ENCODE measurements around the gene SHMT2. TPM values are rescaled to one million over a fixed set of nuclear protein-coding genes. Genes with fewer than 3 reads are reported as not detected.

The SHMT2 gene
- 146 and 208 TPM in 2 replicates for total RNA-seq

GRCh38 chr12:57229634-57230380, at the start of gene SHMT2:
Gene SHMT2, plus strand, starts transcription at chr12:57229711. Its CDS starts 68 bp downstream, at chr12:57229779.
- DNase-seq (ENCODE audit: low read depth) = peak; percentile 94

- no peak for DNase-seq (ENCODE audit: low read depth)
These were observed 49.1 kb upstream of the SHMT2 start for GRCh38 chr12:57180321-57180989.

GRCh38 chr12:57181072-57181471, 48.4 kb upstream of the SHMT2 start:
- DNase-seq (ENCODE audit: low read depth) = no peak

GRCh38 chr12:57181561-57182155, 47.9 kb upstream of the SHMT2 start:
- no peak for DNase-seq (ENCODE audit: low read depth)

- DNase-seq (ENCODE audit: low read depth) = peak; percentile 40
These were observed 46.5 kb upstream of the SHMT2 start for GRCh38 chr12:57182918-57183575.

DNA sequence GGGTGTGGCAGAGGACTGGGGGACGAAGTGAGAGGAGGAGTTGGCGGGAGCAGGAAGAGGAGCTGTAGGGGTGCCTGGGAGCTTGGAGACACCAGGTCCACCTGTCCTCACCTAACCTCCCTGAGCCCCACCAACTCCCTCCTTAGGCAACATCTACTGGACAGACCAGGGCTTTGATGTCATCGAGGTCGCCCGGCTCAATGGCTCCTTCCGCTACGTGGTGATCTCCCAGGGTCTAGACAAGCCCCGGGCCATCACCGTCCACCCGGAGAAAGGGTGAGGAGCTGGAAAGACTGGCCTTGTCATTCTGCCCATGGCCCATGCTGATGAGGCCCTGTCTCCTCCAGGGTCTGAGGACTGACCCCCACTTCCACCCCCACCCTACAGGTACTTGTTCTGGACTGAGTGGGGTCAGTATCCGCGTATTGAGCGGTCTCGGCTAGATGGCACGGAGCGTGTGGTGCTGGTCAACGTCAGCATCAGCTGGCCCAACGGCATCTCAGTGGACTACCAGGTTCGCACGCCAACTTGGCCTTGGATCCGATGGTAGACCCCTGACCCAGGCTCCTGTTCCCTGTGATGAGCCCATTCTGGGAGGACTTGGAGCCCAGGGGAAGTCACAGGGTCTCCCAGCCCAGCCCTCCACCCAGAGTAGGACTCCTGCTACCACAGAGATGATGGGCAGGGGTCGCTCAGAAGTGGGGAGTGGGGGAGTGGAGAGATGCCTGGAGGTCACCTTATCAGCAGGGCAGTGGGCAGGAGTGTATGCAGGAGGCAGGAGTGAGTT, 45.4 kb upstream of the SHMT2 start:
- DNase-seq (ENCODE audit: low read depth) = no peak

DNA sequence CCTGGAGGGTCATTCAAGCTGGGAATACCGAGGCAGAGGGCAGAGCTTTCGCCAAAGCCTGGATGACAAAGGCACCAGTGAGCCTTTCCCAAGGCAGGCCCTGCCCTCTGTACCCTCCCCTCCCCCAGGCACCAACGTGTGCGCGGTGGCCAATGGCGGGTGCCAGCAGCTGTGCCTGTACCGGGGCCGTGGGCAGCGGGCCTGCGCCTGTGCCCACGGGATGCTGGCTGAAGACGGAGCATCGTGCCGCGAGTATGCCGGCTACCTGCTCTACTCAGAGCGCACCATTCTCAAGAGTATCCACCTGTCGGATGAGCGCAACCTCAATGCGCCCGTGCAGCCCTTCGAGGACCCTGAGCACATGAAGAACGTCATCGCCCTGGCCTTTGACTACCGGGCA, 44.1 kb upstream of the SHMT2 start:
- no peak for DNase-seq (ENCODE audit: low read depth)

DNA sequence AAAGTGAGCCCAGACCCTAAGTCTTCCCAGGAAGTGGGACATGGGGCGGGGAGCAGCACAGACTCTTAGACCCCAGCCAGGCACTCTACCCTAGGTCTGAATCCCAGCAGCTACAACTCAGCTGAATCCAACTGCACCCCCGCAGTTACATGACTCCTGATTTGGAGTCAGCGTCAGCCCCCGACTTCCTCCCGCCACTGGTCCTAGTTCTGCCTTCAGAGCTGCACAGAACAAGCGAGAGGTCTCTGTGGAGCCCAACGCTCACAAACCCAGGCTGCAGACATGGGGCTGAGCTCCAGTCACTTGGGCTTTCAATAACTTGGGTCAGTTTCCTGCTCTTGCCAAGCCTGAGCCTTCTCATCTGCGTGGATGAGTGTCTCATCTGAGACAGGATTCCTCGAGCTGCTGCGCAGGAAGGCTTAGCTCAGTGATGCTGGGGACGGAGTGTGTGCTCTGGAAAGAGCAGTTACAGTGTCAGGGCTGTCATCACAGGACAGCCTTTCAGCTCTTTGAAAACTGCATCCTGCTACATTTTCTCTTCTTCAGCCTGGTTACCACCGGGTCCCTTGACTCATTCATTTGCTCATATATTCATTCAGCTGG, 43.5 kb upstream of the SHMT2 start:
- no peak for DNase-seq (ENCODE audit: low read depth)

- no peak for DNase-seq (ENCODE audit: low read depth)
These were observed 42.1 kb upstream of the SHMT2 start for GRCh38 chr12:57187222-57188089.

DNA sequence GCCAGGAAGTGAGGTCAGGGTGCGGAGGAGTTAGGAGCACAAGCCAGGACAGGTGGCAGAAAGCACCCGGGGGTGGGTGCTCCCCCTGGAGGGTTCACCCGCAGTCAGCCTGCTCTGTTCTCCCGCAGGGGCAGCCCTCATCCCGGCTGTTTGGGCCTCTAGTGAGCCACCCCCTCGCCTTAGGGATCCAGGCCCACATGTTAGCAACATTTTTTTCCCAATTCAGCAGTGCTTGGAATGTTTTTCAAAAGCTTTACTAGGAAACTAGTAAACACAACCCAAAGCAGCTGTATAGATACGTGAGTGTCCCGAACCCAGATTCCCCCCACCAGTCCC, 41.5 kb upstream of the SHMT2 start:
- DNase-seq (ENCODE audit: low read depth) = no peak

DNA sequence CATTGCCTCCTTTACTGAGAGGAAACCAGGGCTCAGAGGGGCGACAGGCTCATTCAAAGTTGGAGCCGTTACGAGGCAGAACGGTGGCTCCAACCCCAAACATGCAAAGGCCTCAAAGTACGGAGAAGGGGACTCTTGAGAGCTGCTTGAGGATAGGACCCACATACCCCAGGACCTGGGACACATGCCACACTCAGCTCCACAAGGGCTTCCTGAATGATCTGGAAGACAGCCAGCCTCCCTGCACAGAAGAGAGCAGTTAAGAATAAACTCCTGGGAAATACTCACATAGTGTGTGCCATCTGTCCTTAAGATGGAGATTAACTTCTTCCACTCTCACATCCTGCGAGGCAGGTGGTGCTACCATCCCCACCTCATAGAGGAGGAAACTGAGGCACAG, 39.5 kb upstream of the SHMT2 start:
- DNase-seq (ENCODE audit: low read depth) = no peak

DNA sequence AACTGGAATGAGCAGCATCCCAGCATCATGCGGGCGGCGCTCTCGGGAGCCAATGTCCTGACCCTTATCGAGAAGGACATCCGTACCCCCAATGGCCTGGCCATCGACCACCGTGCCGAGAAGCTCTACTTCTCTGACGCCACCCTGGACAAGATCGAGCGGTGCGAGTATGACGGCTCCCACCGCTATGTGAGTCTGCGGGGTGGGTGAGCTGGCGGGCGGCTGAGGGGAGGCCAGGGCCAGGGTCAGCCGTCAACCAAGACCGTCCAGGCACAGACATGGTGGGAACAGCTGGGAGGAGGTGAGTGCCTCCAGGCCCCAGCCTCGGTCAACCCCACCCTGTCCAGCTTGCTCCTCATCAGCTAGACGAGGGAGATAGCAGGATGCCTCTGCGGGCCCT, 38.7 kb upstream of the SHMT2 start:
- DNase-seq (ENCODE audit: low read depth) = no peak

- DNase-seq (ENCODE audit: low read depth) = no peak
These were observed 38.1 kb upstream of the SHMT2 start for GRCh38 chr12:57191410-57191809.

GRCh38 chr12:57192920-57193319, 36.6 kb upstream of the SHMT2 start:
- no peak for DNase-seq (ENCODE audit: low read depth)

- no peak for DNase-seq (ENCODE audit: low read depth)
These were observed 35.7 kb upstream of the SHMT2 start for GRCh38 chr12:57193706-57194245.

DNA sequence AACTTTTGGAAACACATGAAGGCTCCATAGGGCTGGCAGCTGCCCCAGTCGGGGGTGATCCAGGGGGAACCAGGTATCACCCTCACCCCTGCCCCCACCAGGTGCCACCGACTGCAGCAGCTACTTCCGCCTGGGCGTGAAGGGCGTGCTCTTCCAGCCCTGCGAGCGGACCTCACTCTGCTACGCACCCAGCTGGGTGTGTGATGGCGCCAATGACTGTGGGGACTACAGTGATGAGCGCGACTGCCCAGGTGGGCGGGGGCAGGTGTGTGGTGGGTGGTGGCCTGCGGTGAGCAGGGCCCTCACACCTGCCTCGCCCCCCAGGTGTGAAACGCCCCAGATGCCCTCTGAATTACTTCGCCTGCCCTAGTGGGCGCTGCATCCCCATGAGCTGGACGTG, 35.3 kb upstream of the SHMT2 start:
- DNase-seq (ENCODE audit: low read depth) = no peak

DNA sequence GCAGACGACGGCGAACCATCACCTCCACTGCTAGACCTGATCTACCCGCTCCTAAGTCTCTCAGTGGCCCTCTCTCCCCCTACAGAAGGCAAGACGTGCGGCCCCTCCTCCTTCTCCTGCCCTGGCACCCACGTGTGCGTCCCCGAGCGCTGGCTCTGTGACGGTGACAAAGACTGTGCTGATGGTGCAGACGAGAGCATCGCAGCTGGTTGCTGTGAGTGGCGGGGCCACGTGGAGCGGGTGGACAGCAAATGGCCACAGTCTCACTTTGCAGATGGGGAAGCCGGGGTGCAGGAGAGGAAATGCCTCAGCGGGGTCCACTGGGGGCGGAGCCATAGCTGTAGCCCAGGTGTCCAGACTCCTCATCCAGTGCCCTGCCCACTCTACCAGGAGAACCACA, 34.3 kb upstream of the SHMT2 start:
- no peak for DNase-seq (ENCODE audit: low read depth)

DNA sequence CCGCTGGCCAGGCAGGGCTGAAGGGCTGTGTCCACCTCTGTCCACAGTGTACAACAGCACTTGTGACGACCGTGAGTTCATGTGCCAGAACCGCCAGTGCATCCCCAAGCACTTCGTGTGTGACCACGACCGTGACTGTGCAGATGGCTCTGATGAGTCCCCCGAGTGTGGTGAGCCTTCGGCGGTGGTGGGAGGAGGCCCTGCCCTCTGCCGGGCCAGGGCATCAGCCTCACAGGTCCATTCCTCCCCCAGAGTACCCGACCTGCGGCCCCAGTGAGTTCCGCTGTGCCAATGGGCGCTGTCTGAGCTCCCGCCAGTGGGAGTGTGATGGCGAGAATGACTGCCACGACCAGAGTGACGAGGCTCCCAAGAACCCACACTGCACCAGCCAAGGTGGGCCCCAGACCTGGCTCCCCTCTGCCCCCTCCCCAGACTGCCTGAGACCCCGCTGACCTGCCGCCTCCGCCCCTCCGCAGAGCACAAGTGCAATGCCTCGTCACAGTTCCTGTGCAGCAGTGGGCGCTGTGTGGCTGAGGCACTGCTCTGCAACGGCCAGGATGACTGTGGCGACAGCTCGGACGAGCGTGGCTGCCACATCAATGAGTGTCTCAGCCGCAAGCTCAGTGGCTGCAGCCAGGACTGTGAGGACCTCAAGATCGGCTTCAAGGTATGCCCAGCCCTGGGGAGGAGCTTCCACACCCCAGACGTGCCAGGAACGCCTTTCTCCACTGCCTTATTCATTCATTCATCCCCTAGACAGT, 33.7 kb upstream of the SHMT2 start:
- no peak for DNase-seq (ENCODE audit: low read depth)

GRCh38 chr12:57196439-57196838, 33.1 kb upstream of the SHMT2 start:
- DNase-seq (ENCODE audit: low read depth) = no peak
